Measurements from ENCODE around the gene SMAD2.

The SMAD2 gene

DNA sequence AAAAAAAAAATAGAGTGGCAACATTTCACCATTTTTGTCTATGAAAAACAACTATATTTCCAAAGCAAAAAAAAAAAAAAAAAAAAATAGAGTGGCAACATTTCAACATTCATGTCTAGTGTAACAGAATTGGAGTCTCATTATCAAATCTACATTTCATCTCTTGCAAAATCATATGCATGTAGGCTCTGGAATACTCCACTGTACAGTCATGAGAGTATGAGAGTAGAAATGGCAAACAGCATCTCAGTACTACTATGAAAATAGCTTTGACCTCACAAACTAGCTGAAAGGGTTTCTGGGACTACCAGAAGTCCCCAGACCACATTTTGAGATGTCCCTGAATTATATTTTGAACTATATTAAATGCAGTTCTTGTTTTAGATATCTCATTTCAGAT is 82.8 kb downstream of the SMAD2 start:
- no peak overlapping the region for H3K4me3 Mint-ChIP-seq
- DNase-seq: no peak

DNA sequence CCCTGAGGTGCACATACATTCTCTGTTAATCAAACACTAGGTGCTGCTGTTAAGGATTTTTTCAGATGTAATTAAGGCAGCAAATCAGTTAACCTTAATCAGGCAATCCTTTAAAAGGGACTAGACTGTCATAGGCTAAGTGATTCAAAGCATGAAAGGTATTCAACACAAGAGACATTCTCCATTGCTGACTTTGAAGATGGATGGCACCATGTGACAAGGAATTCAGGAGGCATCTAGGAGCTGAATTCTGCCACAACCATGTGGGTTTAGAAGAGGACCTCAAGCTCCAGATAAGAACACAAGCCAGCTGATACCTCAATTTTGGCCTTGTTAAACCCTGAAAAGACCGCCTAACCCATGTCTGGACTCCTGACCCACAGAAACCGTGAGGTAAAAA is 84.0 kb downstream of the SMAD2 start:
- DNase-seq: no peak
- H3K9me3 Mint-ChIP-seq: no peaks in the 10 kb centered on the region
- no peaks in the 10 kb centered on the region for H3K27me3 Mint-ChIP-seq (ENCODE audit: low read depth, poor library complexity)
- H3K27ac Mint-ChIP-seq: no peak overlapping the region
- TF ChIP-seq, protein P1, sequence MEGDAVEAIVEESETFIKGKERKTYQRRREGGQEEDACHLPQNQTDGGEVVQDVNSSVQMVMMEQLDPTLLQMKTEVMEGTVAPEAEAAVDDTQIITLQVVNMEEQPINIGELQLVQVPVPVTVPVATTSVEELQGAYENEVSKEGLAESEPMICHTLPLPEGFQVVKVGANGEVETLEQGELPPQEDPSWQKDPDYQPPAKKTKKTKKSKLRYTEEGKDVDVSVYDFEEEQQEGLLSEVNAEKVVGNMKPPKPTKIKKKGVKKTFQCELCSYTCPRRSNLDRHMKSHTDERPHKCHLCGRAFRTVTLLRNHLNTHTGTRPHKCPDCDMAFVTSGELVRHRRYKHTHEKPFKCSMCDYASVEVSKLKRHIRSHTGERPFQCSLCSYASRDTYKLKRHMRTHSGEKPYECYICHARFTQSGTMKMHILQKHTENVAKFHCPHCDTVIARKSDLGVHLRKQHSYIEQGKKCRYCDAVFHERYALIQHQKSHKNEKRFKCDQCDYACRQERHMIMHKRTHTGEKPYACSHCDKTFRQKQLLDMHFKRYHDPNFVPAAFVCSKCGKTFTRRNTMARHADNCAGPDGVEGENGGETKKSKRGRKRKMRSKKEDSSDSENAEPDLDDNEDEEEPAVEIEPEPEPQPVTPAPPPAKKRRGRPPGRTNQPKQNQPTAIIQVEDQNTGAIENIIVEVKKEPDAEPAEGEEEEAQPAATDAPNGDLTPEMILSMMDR (IDR thresholded peaks at IDR 0.05): no peak
- H3K4me1 Mint-ChIP-seq: no peaks in the 10 kb centered on the region
- no peak overlapping the region for H3K4me3 Mint-ChIP-seq
- peaks cover 77% of the 10 kb centered on the region for H3K36me3 Mint-ChIP-seq (ENCODE audit: low read depth)

More for the DNA sequence above, 82.8 kb downstream of the SMAD2 start:
- Mint-ChIP-seq H3K36me3 (ENCODE audit: low read depth) (peaks cover 68% of the 10 kb centered on the region), H3K27ac (no peak overlapping the region), H3K9me3 (no peaks in the 10 kb centered on the region), H3K27me3 (ENCODE audit: low read depth, poor library complexity) (no peaks in the 10 kb centered on the region), H3K4me1 (no peaks in the 10 kb centered on the region)
- TF ChIP-seq, protein P1 (IDR thresholded peaks at IDR 0.05): no peak

DNA sequence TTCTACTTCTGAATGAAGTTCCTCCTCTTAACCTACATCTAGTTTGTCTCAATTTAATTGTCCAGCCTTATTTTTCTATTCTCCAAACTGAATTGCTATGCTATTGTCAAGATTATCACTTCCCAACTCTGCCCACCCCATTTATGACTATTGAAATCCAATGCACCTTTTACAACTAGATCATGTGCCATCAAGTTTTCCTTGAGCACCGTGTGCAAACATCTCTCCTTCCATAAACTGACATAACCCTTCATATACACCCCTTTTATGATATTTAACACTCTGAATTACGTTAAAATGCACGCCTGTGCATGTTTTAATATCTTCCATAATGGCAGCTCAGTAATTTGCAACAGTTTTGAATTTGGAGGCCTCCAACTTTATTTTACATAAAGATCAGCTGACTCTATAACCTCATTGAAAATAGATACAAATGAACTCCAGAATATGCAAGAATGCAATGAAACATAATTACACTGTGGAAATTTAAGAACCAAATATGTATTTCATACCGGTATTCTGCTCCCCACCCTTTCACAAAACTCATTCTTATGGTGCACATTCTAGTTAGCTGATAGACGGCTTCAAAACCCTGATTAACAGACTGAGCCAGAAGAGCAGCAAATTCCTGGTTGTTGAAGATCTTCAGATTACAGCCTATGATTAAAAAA is 85.5 kb downstream of the SMAD2 start:
- no peaks in the 10 kb centered on the region for H3K9me3 Mint-ChIP-seq
- TF ChIP-seq, protein P1 (IDR thresholded peaks at IDR 0.05): no peak
- H3K4me3 Mint-ChIP-seq: no peak overlapping the region
- no peak for DNase-seq
- no peaks in the 10 kb centered on the region for H3K4me1 Mint-ChIP-seq
- H3K36me3 Mint-ChIP-seq (ENCODE audit: low read depth): peaks cover 85% of the 10 kb centered on the region
- no peak overlapping the region for H3K27ac Mint-ChIP-seq
- H3K27me3 Mint-ChIP-seq (ENCODE audit: low read depth, poor library complexity): no peaks in the 10 kb centered on the region

DNA sequence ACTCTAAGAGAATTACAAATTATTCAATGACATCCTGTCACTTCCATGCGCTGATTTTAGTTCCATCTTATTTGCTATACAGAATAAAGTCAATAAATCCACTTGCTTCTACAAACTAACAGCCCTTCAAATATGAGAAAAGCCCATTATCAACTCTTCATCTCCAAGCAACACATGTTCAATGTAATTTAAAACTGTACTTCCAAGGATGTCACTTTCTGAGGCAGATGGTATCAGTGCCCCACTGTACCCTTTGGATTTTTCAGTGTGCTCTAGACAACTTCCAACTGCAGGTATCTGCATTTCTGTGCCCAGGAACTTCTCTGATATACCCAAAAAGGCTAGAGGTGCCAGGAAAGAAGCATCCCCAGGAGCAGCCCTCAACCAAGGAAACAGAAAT is 87.6 kb downstream of the SMAD2 start:
- H3K4me3 Mint-ChIP-seq: no peak overlapping the region
- H3K9me3 Mint-ChIP-seq: no peaks in the 10 kb centered on the region
- peaks cover 92% of the 10 kb centered on the region for H3K36me3 Mint-ChIP-seq (ENCODE audit: low read depth)
- no peak for DNase-seq
- no peak overlapping the region for H3K27ac Mint-ChIP-seq
- TF ChIP-seq, protein P1 (IDR thresholded peaks at IDR 0.05): no peak
- H3K27me3 Mint-ChIP-seq (ENCODE audit: low read depth, poor library complexity): no peaks in the 10 kb centered on the region
- no peaks in the 10 kb centered on the region for H3K4me1 Mint-ChIP-seq

DNA sequence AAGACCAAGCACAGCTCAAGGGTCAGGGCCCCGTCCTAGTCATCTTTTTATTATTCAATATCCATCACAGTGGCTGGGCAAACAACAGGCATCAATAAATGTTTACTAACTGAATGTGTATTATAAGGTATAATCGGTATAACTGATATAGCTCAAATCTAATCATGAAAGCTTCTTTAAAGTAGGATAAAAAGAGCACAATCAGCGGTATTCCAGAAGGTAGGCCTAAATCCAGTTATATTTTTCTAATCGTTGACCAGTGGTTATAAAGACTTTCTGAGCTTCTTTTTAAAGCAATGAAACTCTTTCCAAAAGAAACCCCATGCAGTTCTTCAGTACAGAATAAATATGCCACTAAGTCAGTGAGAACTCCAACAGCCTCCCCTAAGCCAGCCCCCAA is 92.1 kb downstream of the SMAD2 start:
- Mint-ChIP-seq H3K4me1 (no peaks in the 10 kb centered on the region), H3K27me3 (ENCODE audit: low read depth, poor library complexity) (no peaks in the 10 kb centered on the region)

More for the DNA sequence above, 92.1 kb downstream of the SMAD2 start:
- H3K4me3 Mint-ChIP-seq: no peak overlapping the region
- TF ChIP-seq, protein P1 (IDR thresholded peaks at IDR 0.05): no peak
- DNase-seq: no peak
- H3K27ac Mint-ChIP-seq: no peak overlapping the region
- H3K9me3 Mint-ChIP-seq: no peaks in the 10 kb centered on the region
- H3K36me3 Mint-ChIP-seq (ENCODE audit: low read depth): peaks cover 81% of the 10 kb centered on the region
